ENCODE measurements around the gene CHMP2A. TPM values are rescaled to one million over a fixed set of nuclear protein-coding genes. Genes with fewer than 3 reads are reported as not detected.

Gene CHMP2A
- polyA plus RNA-seq, 2 of the 4 experiments (the other 2 are of a cell fraction): 198 to 280 TPM

DNA sequence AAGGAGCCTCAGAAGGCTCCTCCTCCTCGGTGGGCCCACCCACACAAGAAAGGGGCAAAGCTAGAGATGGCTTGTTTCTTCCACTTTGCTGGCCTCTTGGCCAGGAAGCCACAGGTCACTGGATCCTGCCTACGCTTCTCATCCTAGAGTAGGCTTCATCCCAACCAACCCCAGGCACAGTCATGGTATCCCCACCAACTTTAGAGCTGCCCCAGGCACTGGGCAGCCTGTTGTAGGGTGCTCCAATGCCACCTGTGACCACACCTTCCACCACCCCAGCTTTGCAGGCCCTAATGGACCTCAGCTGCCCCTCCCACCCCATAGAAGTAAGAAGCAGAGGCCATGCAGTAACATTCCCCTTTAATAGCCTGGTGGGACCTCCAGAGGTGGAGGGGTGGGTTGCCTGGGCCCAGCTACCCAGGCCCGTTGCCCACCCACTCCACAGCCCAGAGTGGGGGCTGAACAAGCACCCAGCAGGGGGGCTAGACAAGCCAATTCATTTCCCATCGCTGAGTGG lies 522 bp upstream of the CHMP2A start:
- H3K4me1 ChIP-seq: peaks cover 37% of the 10 kb centered on the region

DNA sequence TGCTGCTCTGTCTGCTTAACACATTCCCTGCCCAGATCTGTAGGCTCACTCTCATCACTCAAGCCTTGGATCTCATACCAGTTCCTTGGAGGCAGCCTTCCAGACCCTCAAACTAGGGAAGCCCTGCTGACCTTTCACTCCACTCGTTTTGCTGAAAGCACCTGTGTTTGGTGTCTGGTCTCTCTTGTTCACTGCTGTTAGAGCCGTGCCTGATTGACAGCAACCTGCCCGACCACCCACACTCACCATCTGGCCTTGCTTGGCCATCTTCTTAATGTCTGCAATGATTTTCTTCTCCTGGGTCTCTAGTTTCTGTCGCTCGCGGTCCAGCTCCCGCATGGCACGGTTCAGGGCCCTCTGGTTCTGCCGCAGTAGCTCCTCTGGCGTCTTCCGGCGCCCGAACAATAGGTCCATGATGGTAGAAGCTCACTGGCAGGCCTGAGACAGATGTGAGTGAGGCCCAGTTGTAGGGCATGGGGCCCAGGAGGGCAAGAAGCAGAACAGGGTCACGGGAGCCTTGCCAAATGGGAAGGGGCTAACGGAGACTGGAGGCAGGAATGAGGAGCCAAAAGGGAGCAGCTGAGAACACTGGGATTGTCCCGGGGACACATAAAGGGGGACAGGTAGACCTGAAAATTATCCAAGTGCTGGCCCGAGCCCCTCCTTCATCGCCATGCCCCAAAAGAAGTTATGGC lies 959 bp downstream of the CHMP2A start:
- TF ChIP-seq ESRRA (IDR thresholded peaks at IDR 0.05; ENCODE audit: borderline replicate concordance, low read length) (no peak), CHD2 (IDR thresholded peaks at IDR 0.05; ENCODE audit: low read length, partially characterized antibody) (no peak), MAX (IDR thresholded peaks at IDR 0.05) (no peak), BHLHE40 (IDR thresholded peaks at IDR 0.05; ENCODE audit: low read depth, low read length) (no peak)
- TF ChIP-seq, protein P1, sequence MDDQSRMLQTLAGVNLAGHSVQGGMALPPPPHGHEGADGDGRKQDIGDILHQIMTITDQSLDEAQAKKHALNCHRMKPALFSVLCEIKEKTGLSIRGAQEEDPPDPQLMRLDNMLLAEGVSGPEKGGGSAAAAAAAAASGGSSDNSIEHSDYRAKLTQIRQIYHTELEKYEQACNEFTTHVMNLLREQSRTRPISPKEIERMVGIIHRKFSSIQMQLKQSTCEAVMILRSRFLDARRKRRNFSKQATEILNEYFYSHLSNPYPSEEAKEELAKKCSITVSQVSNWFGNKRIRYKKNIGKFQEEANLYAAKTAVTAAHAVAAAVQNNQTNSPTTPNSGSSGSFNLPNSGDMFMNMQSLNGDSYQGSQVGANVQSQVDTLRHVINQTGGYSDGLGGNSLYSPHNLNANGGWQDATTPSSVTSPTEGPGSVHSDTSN (IDR thresholded peaks at IDR 0.05): peak; percentile 6; the same call in 1 of the 2 replicates
- no peaks in the 10 kb centered on the region for H3K9me3 ChIP-seq
- ATAC-seq (no peak; a peak in 1 of 6 replicates), FAIRE-seq (no peak), DNase-seq (ENCODE audit: low read depth in 1 of 2, low spot score in 1 of 2) (no peak)
- ChIA-PET POLR2A (interaction anchor here (1.1 to 6.8 kb wide), 4 partner anchors 9 to 38 kb away, joined by 3 to 103 read pairs (median 44); partner anchors contain the start of genes TRIM28 and ZBTB45), CTCF (interaction anchor here (0.5 to 13.8 kb wide), 5 partner anchors 9 to 48 kb away, joined by 3 to 222 read pairs (median 4); partner anchors contain the start of genes TRIM28 and ZBTB45)
- H3K4me1 ChIP-seq: peaks cover 30% of the 10 kb centered on the region
- H3K4me3 ChIP-seq: peak overlapping the region; percentile 67
- H3K27ac ChIP-seq: peak overlapping the region; percentile 88 to 93
- WGBS (ENCODE audit: missing lambda C conversion rate): 82% methylated on average over 18 of the region's 18 CpGs
- H3K4me2 ChIP-seq: peak overlapping the region; percentile 91

More for the DNA sequence above, 522 bp upstream of the CHMP2A start:
- no peak for FAIRE-seq
- ChIA-PET POLR2A (interaction anchor here (1.1 to 6.8 kb wide), 7 partner anchors 9 to 42 kb away, joined by 3 to 103 read pairs (median 7); partner anchors contain the start of genes MZF1, TRIM28 and ZBTB45), CTCF (interaction anchor here (0.8 to 13.8 kb wide), 4 partner anchors 11 to 43 kb away, joined by 3 to 222 read pairs (median 5); partner anchors contain the start of genes TRIM28 and ZBTB45)
- ATAC-seq: peak in 1 of 2 experiments; percentile 0; a peak in 1 of 6 replicates
- DNase-seq (ENCODE audit: low read depth in 1 of 2, low spot score in 1 of 2): no peak
- Histone ChIP-seq H3K4me2 (peak overlapping the region; percentile 91), H3K27ac (peak overlapping the region; percentile 88 to 93), H3K9me3 (no peaks in the 10 kb centered on the region), H3K4me3 (peak overlapping the region; percentile 67)
- TF ChIP-seq HMGXB4 (CRISPR knock-in tag; IDR thresholded peaks at IDR 0.05; ENCODE audit: borderline replicate concordance) (no peak), SMC3 (IDR thresholded peaks at IDR 0.05) (no peak), CEBPB (IDR thresholded peaks at IDR 0.05) (no peak), ZC3H11A (IDR thresholded peaks at IDR 0.05) (no peak), RNF2 (IDR thresholded peaks at IDR 0.05; ENCODE audit: borderline replicate concordance, low read depth) (no peak)
- 46% methylated on average over 4 of the region's 4 CpGs for whole genome bisulfite sequencing (ENCODE audit: missing lambda C conversion rate)

- no peak overlapping the region for H3K27ac ChIP-seq
- ChIA-PET CTCF (interaction anchor here (0.6 to 13.8 kb wide), 2 partner anchors 15 to 33 kb away, joined by 3 to 222 read pairs; partner anchors contain the start of gene ZBTB45), POLR2A (interaction anchor here (0.9 to 6.8 kb wide), 4 partner anchors 8 to 39 kb away, joined by 3 to 103 read pairs (median 44); partner anchors contain the start of genes TRIM28 and ZBTB45)
- peaks cover 30% of the 10 kb centered on the region for H3K4me1 ChIP-seq
- H3K4me2 ChIP-seq: no peak overlapping the region
- no peaks in the 10 kb centered on the region for H3K9me3 ChIP-seq
- 84% methylated on average over 2 of the region's 2 CpGs for WGBS (ENCODE audit: missing lambda C conversion rate)
- H3K4me3 ChIP-seq: no peak overlapping the region
- DNase-seq (ENCODE audit: low read depth in 1 of 2, low spot score in 1 of 2): no peak
- no peak for ATAC-seq
- no peak for TF ChIP-seq SREBF2 (IDR thresholded peaks at IDR 0.05)
- TF ChIP-seq RFX5 (IDR thresholded peaks at IDR 0.05): no peak
- FAIRE-seq: no peak
Observed at GRCh38 chr19:58552655-58553054, 2.2 kb downstream of the CHMP2A start.

Measured in A549 (cell line).